ENCODE data around the gene IL1RAPL1. TPM values are rescaled to one million over a fixed set of nuclear protein-coding genes. Genes with fewer than 3 reads are reported as not detected.

The IL1RAPL1 gene
- total and polyA plus RNA-seq, 8 donors, result 0.60 to 1.4 (median 0.95) TPM; not detected in 2

DNA sequence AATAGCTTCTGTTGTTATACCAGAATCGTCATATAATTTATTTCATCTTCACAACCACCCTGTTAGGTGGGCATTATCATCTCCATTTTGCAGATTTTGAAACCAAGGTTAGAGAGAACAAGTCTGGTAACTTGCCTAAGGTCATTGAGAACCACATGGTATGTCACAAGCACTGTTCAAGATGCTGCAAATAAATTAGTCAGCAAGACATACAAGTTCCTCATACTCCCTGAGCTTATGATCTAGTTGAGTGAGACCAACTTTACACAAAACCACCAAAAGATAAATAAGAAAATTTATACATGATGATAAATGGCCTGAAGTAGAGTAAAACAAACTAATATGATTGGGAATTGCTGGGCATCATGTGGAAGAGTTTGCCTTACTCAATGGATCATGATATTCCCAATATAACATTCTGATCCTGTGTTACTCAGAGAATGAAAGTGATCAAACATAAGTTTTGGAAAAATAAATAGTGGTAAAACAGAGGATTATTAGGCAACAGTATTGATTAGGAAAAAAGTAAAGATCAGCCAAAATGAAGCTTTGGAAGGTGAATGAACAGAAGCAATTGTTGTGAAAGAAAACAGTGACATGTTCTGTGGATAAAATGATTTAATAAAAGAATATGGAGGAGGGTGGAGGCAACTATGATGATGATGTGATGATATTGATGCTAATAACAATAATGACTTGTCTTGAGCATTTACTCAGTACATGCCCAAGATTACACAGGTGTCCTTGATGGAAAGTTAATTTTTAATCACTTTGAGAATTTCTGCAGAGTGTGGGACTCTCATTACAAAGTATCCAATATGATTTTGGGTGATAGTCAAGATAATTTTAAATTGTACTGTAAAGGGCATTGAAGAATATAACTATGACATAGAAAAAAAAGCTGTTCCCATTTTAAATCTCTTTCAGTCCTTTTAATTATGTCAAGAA lies 34.1 kb upstream of the IL1RAPL1 start:
- Histone ChIP-seq H3K4me3 (no peak overlapping the region), H3K27me3 (no peaks in the 10 kb centered on the region), H3K9me3 (no peaks in the 10 kb centered on the region), H3K27ac (no peak overlapping the region), H3K4me1 (no peaks in the 10 kb centered on the region), H3K36me3 (no peaks in the 10 kb centered on the region)
- TF ChIP-seq, protein P1, sequence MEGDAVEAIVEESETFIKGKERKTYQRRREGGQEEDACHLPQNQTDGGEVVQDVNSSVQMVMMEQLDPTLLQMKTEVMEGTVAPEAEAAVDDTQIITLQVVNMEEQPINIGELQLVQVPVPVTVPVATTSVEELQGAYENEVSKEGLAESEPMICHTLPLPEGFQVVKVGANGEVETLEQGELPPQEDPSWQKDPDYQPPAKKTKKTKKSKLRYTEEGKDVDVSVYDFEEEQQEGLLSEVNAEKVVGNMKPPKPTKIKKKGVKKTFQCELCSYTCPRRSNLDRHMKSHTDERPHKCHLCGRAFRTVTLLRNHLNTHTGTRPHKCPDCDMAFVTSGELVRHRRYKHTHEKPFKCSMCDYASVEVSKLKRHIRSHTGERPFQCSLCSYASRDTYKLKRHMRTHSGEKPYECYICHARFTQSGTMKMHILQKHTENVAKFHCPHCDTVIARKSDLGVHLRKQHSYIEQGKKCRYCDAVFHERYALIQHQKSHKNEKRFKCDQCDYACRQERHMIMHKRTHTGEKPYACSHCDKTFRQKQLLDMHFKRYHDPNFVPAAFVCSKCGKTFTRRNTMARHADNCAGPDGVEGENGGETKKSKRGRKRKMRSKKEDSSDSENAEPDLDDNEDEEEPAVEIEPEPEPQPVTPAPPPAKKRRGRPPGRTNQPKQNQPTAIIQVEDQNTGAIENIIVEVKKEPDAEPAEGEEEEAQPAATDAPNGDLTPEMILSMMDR (IDR thresholded peaks at IDR 0.05), result no peak
- ATAC-seq (no peak), DNase-seq (no peak)
- intact Hi-C loops (cut with DNase I), result no loop called here

GRCh38 chrX:28576117-28576516 lies 11.1 kb upstream of the IL1RAPL1 start:
- TF ChIP-seq, protein P1 (IDR thresholded peaks at IDR 0.05), result no peak
- no peaks in the 10 kb centered on the region for H3K27me3 ChIP-seq
- ATAC-seq, result no peak

GRCh38 chrX:28581522-28581921 lies 5.7 kb upstream of the IL1RAPL1 start:
- DNase-seq (no peak), ATAC-seq (no peak)
- H3K4me3 ChIP-seq, result no peak overlapping the region
- H3K4me1 ChIP-seq, result no peaks in the 10 kb centered on the region
- no peak overlapping the region for H3K27ac ChIP-seq
- intact Hi-C loops (cut with DNase I), result no loop called here
- H3K9me3 ChIP-seq, result no peaks in the 10 kb centered on the region
- H3K36me3 ChIP-seq, result no peaks in the 10 kb centered on the region
- peaks cover 0 to 5% of the 10 kb centered on the region in 2 donors for H3K27me3 ChIP-seq
- TF ChIP-seq, protein P1 (IDR thresholded peaks at IDR 0.05), result no peak

More at GRCh38 chrX:28576117-28576516, 11.1 kb upstream of the IL1RAPL1 start:
- no peaks in the 10 kb centered on the region for H3K9me3 ChIP-seq
- no peak overlapping the region for H3K4me3 ChIP-seq
- intact Hi-C loops (cut with DNase I), result no loop called here
- DNase-seq, result no peak
- H3K4me1 ChIP-seq, result no peaks in the 10 kb centered on the region
- H3K36me3 ChIP-seq, result no peaks in the 10 kb centered on the region
- H3K27ac ChIP-seq, result no peak overlapping the region

GRCh38 chrX:28582511-28582910 lies 4.7 kb upstream of the IL1RAPL1 start:
- intact Hi-C loops (cut with DNase I), result no loop called here
- Histone ChIP-seq H3K27me3 (peaks cover 0 to 13% of the 10 kb centered on the region in 2 donors), H3K4me3 (no peak overlapping the region), H3K9me3 (no peaks in the 10 kb centered on the region), H3K36me3 (no peaks in the 10 kb centered on the region), H3K27ac (no peak overlapping the region), H3K4me1 (no peaks in the 10 kb centered on the region)
- DNase-seq (no peak), ATAC-seq (no peak)
- TF ChIP-seq, protein P1 (IDR thresholded peaks at IDR 0.05), result no peak

DNA sequence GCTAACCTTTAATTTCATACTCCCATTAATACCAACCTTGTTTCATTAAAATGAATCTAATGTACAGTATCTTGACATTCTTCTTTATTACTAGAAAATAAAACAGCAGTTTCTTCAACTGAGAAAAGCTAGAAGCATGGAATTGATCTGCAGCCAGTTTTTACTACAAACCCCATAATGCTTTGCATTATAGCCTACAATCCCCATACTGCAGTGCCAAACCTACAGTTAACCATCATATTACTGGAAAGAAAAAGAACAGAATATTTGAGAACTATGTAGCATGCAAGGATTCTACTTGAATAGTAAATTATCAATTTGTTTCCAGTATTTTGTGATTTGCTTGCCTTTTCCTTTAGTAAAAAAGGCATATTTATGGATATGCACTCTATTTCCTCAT lies 3.2 kb upstream of the IL1RAPL1 start:
- no peak for DNase-seq
- Histone ChIP-seq H3K36me3 (no peaks in the 10 kb centered on the region), H3K27ac (no peak overlapping the region), H3K4me1 (no peaks in the 10 kb centered on the region), H3K4me3 (no peak overlapping the region), H3K27me3 (peaks cover 6 to 17% of the 10 kb centered on the region in 2 donors), H3K9me3 (no peaks in the 10 kb centered on the region)
- TF ChIP-seq, protein P1 (IDR thresholded peaks at IDR 0.05), result no peak
- no peak for ATAC-seq
- intact Hi-C loops (cut with DNase I), result no loop called here
